ENCODE data around the gene UBR3. TPM values are rescaled to one million over a fixed set of nuclear protein-coding genes. Genes with fewer than 3 reads are reported as not detected.

UBR3 gene
- total and polyA plus RNA-seq, 3 experiments from 2014 or later: 8.5 to 22.1 (median 21.9) TPM

DNA sequence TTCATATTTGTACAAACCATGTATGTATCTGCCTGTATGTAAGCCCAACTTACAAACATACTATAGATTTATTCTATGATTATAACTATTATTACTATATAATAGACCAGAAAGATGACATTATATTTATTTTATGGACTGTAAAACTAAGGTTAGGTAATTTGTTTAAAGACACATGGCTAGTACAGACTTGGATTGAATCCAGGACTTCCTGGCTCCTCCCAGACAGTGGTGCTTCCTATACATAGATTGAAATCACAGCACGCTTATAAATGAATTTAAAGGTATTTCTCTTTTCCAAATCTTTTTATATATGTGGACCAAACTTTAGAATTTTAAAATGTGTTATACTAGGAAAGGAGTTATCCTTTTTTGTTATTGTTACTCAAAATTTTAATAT is 199.1 kb downstream of the UBR3 start:
- Mint-ChIP-seq H3K9me3 (no peaks in the 10 kb centered on the region), H3K4me1 (no peaks in the 10 kb centered on the region), H3K36me3 (peaks cover 19 to 39% (median 24%) of the 10 kb centered on the region in 3 donors), H3K4me3 (no peak overlapping the region), H3K27me3 (no peaks in the 10 kb centered on the region), H3K27ac (no peak overlapping the region)
- no peaks in the 10 kb centered on the region for H3K9me3 ChIP-seq (ENCODE audit: low read length)
- CTCF ChIA-PET: no interaction called here
- no peak for DNase-seq
- no peaks in the 10 kb centered on the region for H3K27me3 ChIP-seq (ENCODE audit: insufficient read depth, low read length, poor library complexity, severe bottlenecking)
- H3K4me1 ChIP-seq (ENCODE audit: insufficient read depth, low read length): no peaks in the 10 kb centered on the region
- POLR2A ChIA-PET: no interaction called here
- H3K36me3 ChIP-seq (ENCODE audit: insufficient read depth, low read length): peaks cover 5% of the 10 kb centered on the region
- no peak overlapping the region for H3K27ac ChIP-seq (ENCODE audit: low read depth, low read length)
- H3K4me3 ChIP-seq (ENCODE audit: low read length): no peak overlapping the region

DNA sequence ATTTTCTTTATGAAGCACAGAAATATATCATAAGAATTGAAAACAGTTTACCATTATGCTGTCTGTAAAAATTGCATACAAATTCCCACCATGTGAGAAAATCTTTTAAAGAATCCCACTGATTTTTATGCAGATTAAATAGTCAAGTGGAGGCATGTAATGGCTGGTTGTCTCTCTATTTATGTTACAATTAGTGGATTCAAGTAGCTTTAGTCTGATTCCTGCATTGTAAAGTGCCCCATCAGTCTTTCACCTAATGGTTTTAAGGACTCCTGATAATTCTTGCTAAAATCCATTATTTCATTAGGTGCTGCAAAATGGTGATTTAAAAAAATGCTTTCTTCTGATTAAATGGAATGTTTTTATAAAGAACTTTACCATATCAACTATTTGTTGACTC is 202.3 kb downstream of the UBR3 start:
- no peak for DNase-seq
- H3K9me3 Mint-ChIP-seq: no peaks in the 10 kb centered on the region
- peaks cover 19 to 34% (median 30%) of the 10 kb centered on the region in 3 donors for H3K36me3 Mint-ChIP-seq
- H3K27me3 ChIP-seq (ENCODE audit: insufficient read depth, low read length, poor library complexity, severe bottlenecking): no peaks in the 10 kb centered on the region
- no peaks in the 10 kb centered on the region for H3K9me3 ChIP-seq (ENCODE audit: low read length)
- ChIA-PET POLR2A (no interaction called here), CTCF (no interaction called here)
- peaks cover 5% of the 10 kb centered on the region for H3K36me3 ChIP-seq (ENCODE audit: insufficient read depth, low read length)
- H3K4me3 ChIP-seq (ENCODE audit: low read length): no peak overlapping the region
- no peak overlapping the region for H3K4me3 Mint-ChIP-seq
- H3K27ac Mint-ChIP-seq: no peak overlapping the region
- no peaks in the 10 kb centered on the region for H3K4me1 ChIP-seq (ENCODE audit: insufficient read depth, low read length)
- H3K27ac ChIP-seq (ENCODE audit: low read depth, low read length): no peak overlapping the region
- no peaks in the 10 kb centered on the region for H3K4me1 Mint-ChIP-seq
- no peaks in the 10 kb centered on the region for H3K27me3 Mint-ChIP-seq

DNA sequence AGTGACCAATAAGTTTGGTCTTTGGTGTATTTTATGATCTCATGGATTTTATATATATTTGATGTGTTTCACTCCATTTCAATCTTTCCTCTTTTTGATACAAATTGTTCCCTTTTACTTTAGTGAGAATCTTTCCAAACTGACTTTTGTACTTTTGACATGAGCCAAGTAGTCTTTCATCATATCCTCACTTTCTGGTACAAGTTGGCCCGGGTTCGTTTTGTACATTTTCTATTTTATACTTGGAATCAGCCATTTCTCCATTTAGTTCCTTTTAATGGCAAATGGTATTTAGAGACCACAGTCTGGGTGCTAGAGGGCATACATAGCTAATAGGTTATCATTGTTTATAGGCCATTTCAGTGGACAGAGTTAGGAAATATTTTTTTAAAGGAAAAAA is 202.8 kb downstream of the UBR3 start:
- no peaks in the 10 kb centered on the region for H3K27me3 ChIP-seq (ENCODE audit: insufficient read depth, low read length, poor library complexity, severe bottlenecking)
- CTCF ChIA-PET: no interaction called here
- H3K36me3 Mint-ChIP-seq: peaks cover 19 to 34% (median 30%) of the 10 kb centered on the region in 3 donors
- H3K9me3 Mint-ChIP-seq: no peaks in the 10 kb centered on the region
- POLR2A ChIA-PET: no interaction called here
- no peak overlapping the region for H3K27ac ChIP-seq (ENCODE audit: low read depth, low read length)
- H3K4me1 Mint-ChIP-seq: no peaks in the 10 kb centered on the region
- no peak for DNase-seq
- no peaks in the 10 kb centered on the region for H3K9me3 ChIP-seq (ENCODE audit: low read length)
- H3K36me3 ChIP-seq (ENCODE audit: insufficient read depth, low read length): peaks cover 5% of the 10 kb centered on the region
- H3K27ac Mint-ChIP-seq: no peak overlapping the region
- no peak overlapping the region for H3K4me3 ChIP-seq (ENCODE audit: low read length)
- H3K4me1 ChIP-seq (ENCODE audit: insufficient read depth, low read length): no peaks in the 10 kb centered on the region
- H3K27me3 Mint-ChIP-seq: no peaks in the 10 kb centered on the region
- no peak overlapping the region for H3K4me3 Mint-ChIP-seq

DNA sequence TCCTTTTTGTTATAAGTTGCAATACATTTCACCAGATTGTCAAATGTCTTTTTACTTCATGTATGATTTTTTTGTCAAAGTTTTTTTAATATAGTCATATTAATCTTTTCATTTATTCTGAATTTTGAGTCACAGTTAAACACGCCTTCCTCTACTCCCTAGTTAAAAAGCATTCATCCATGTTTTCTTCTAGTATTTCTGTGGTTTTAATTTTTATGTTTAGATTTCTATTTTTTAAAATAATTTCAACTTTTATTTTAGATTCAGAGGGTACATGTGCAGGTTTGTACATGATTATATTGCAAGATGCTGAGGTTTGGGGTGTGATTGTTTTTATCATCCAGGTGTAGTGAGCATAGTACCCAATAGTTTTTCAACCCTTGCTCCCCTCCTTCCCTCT is 204.0 kb downstream of the UBR3 start:
- Histone ChIP-seq H3K4me3 (ENCODE audit: low read length) (no peak overlapping the region), H3K4me1 (ENCODE audit: insufficient read depth, low read length) (no peaks in the 10 kb centered on the region), H3K27ac (ENCODE audit: low read depth, low read length) (no peak overlapping the region), H3K9me3 (ENCODE audit: low read length) (no peaks in the 10 kb centered on the region), H3K27me3 (ENCODE audit: insufficient read depth, low read length, poor library complexity, severe bottlenecking) (no peaks in the 10 kb centered on the region), H3K36me3 (ENCODE audit: insufficient read depth, low read length) (peaks cover 5% of the 10 kb centered on the region)
- ChIA-PET POLR2A (no interaction called here), CTCF (no interaction called here)
- no peaks in the 10 kb centered on the region for H3K27me3 Mint-ChIP-seq
- DNase-seq: no peak
- peaks cover 0 to 2% (median 0%) of the 10 kb centered on the region in 3 donors for H3K4me1 Mint-ChIP-seq
- H3K36me3 Mint-ChIP-seq: peaks cover 19 to 38% (median 30%) of the 10 kb centered on the region in 3 donors
- no peak overlapping the region for H3K4me3 Mint-ChIP-seq
- no peak overlapping the region for H3K27ac Mint-ChIP-seq
- H3K9me3 Mint-ChIP-seq: no peaks in the 10 kb centered on the region

DNA sequence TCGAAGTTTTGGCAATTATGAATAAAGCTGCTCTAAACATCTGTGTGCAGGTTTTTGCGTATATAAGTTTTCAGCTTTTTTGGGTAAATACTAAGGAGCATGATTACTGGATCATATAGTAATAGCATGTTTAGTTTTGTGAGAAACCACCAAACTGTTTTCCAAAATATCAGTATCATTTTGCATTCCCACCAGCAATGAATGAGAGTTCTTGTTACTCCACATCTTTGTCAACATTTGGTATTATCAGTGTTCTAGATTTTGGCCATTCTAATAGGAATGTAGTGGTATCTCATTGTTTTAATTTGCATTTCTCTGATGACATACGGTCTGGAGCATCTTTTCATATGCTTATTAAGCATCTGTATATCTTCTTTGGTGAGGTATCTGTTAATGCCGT is 207.3 kb downstream of the UBR3 start:
- no peak for DNase-seq
- peaks cover 0 to 2% (median 0%) of the 10 kb centered on the region in 3 donors for H3K4me1 Mint-ChIP-seq
- ChIA-PET CTCF (no interaction called here), POLR2A (no interaction called here)
- no peak overlapping the region for H3K27ac Mint-ChIP-seq
- Histone ChIP-seq H3K9me3 (ENCODE audit: low read length) (no peaks in the 10 kb centered on the region), H3K4me3 (ENCODE audit: low read length) (no peak overlapping the region), H3K36me3 (ENCODE audit: insufficient read depth, low read length) (peaks cover 5% of the 10 kb centered on the region), H3K4me1 (ENCODE audit: insufficient read depth, low read length) (no peaks in the 10 kb centered on the region), H3K27ac (ENCODE audit: low read depth, low read length) (no peak overlapping the region), H3K27me3 (ENCODE audit: insufficient read depth, low read length, poor library complexity, severe bottlenecking) (no peaks in the 10 kb centered on the region)
- no peak overlapping the region for H3K4me3 Mint-ChIP-seq
- no peaks in the 10 kb centered on the region for H3K27me3 Mint-ChIP-seq
- peaks cover 25 to 41% (median 28%) of the 10 kb centered on the region in 3 donors for H3K36me3 Mint-ChIP-seq
- no peaks in the 10 kb centered on the region for H3K9me3 Mint-ChIP-seq

DNA sequence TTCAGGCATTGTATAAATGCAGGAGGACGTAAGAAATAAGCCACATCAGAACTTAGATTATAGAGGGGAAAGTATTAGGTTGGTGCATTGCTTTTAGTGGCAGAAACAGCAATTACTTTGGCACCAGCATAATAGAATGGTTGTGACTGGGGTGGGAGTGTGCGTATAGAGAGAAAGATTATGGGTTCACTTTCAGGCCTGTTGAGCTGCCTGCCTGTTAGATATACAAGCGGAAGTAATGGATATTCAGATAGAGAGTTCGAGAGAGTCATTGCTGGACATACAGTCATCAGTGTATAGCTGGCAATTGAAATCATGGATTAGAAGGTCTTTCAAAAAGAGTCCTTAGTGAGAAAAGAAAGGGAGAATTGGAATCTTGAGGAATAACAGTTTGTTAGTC is 211.5 kb downstream of the UBR3 start:
- POLR2A ChIA-PET: no interaction called here
- Mint-ChIP-seq H3K27me3 (no peaks in the 10 kb centered on the region), H3K4me3 (no peak overlapping the region), H3K9me3 (no peaks in the 10 kb centered on the region), H3K27ac (no peak overlapping the region), H3K4me1 (peaks cover 0 to 2% (median 0%) of the 10 kb centered on the region in 3 donors), H3K36me3 (peaks cover 13 to 40% (median 16%) of the 10 kb centered on the region in 3 donors)
- no peak for DNase-seq
- Histone ChIP-seq H3K4me1 (ENCODE audit: insufficient read depth, low read length) (no peaks in the 10 kb centered on the region), H3K4me3 (ENCODE audit: low read length) (no peak overlapping the region), H3K27me3 (ENCODE audit: insufficient read depth, low read length, poor library complexity, severe bottlenecking) (no peaks in the 10 kb centered on the region), H3K27ac (ENCODE audit: low read depth, low read length) (no peak overlapping the region), H3K36me3 (ENCODE audit: insufficient read depth, low read length) (no peaks in the 10 kb centered on the region), H3K9me3 (ENCODE audit: low read length) (no peaks in the 10 kb centered on the region)
- CTCF ChIA-PET: no interaction called here

DNA sequence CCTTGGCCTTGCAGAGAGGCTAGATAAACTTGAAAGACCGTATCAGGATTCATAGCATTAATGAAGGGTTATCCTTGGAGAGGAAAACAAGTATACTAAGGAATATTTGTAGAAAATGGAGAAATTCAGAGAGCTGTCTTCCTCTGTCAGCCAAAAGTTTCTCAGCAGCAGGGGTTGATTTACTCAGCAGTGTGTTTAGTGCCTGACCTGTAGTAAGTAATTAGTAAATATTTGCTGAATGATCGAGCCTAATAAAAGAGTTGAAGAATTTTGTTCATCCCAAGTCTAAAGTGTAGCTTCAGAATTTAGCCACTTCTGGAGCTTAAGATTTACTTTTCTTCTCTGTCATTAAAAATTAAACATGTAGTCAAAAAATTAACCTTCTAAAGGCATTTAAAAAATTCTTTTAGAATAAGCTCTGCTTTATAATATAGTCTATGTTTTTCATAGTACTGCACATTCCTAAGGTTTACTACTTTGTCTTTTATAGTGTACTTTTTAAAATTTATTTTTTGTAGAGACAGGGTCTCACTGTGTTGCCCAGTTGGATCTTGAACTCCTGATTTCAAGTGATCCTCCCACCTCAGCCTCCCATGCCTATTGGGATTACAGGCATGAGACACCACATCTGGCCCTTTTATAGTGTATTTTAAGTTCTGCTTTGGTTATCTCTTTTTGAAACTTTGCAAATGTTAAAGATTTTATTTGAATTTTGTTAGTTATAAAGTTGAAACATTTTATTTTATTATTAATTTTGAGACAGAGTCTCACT is 212.3 kb downstream of the UBR3 start:
- Mint-ChIP-seq H3K27ac (no peak overlapping the region), H3K27me3 (no peaks in the 10 kb centered on the region), H3K9me3 (no peaks in the 10 kb centered on the region), H3K4me3 (no peak overlapping the region), H3K36me3 (peaks cover 8 to 39% (median 12%) of the 10 kb centered on the region in 3 donors), H3K4me1 (peaks cover 0 to 2% (median 0%) of the 10 kb centered on the region in 3 donors)
- ChIA-PET CTCF (no interaction called here), POLR2A (no interaction called here)
- H3K27me3 ChIP-seq (ENCODE audit: insufficient read depth, low read length, poor library complexity, severe bottlenecking): no peaks in the 10 kb centered on the region
- no peak overlapping the region for H3K27ac ChIP-seq (ENCODE audit: low read depth, low read length)
- H3K4me1 ChIP-seq (ENCODE audit: insufficient read depth, low read length): no peaks in the 10 kb centered on the region
- no peak for DNase-seq
- H3K36me3 ChIP-seq (ENCODE audit: insufficient read depth, low read length): no peaks in the 10 kb centered on the region
- no peaks in the 10 kb centered on the region for H3K9me3 ChIP-seq (ENCODE audit: low read length)
- H3K4me3 ChIP-seq (ENCODE audit: low read length): no peak overlapping the region

DNA sequence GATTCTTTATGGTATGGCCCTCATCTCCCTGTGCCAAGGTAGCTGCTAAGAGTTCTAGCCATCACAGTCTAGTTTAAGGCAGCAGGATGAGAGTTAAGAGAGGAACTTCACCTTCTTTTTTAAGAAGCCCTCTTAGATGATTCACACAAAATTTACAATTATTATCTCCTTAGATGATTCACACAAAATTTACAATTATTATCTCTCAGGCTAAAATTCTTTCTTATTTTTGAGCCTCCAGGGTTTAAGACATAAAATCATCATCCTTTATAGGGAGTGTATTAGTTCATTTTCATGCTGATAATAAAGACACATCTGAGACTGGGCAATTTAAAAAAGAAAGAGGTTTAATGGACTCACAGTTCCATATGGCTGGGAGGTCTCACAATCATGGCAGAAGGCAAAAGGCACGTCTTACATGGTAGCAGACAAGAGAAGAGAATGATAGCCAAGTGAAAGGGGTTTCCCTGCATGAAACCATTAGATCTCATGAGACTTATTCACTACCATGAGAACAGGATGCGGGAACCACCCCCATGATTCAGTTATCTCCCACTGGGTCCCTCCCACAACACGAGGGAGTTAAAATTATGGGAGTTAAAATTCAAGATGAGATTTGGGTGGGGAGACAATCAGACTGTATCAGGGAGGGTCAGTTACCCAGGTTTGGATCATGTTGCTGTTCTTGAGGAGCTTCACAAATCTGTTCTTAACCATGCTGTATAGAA is 217.7 kb downstream of the UBR3 start:
- H3K9me3 ChIP-seq (ENCODE audit: low read length): no peaks in the 10 kb centered on the region
- H3K4me1 ChIP-seq (ENCODE audit: insufficient read depth, low read length): no peaks in the 10 kb centered on the region
- no peaks in the 10 kb centered on the region for H3K27me3 Mint-ChIP-seq
- H3K4me1 Mint-ChIP-seq: no peaks in the 10 kb centered on the region
- H3K36me3 ChIP-seq (ENCODE audit: insufficient read depth, low read length): no peaks in the 10 kb centered on the region
- DNase-seq: no peak
- peaks cover 8 to 45% (median 17%) of the 10 kb centered on the region in 3 donors for H3K36me3 Mint-ChIP-seq
- H3K4me3 ChIP-seq (ENCODE audit: low read length): no peak overlapping the region
- no peaks in the 10 kb centered on the region for H3K27me3 ChIP-seq (ENCODE audit: insufficient read depth, low read length, poor library complexity, severe bottlenecking)
- H3K9me3 Mint-ChIP-seq: no peaks in the 10 kb centered on the region
- H3K27ac Mint-ChIP-seq: no peak overlapping the region
- no peak overlapping the region for H3K4me3 Mint-ChIP-seq
- CTCF ChIA-PET: no interaction called here
- no peak overlapping the region for H3K27ac ChIP-seq (ENCODE audit: low read depth, low read length)
- POLR2A ChIA-PET: no interaction called here
